Left lobe of liver (tissue), 2 donors: ENCODE data around the gene NEURL3. TPM values are rescaled to one million over a fixed set of nuclear protein-coding genes. Genes with fewer than 3 reads are reported as not detected.

ENCODE experiments used
- ATAC-seq: fragments of 200-7000 bp; cut with Tn5 transposase; one replicate; pipeline ENCODE4 v1.9.1; 2020; ENCODE audit warnings: mild to moderate bottlenecking, moderate library complexity
- DNase-seq: peaks from one replicate; pipeline ENCODE4 v3.0.0-alpha.2; 2020; ENCODE audit warnings: low spot score
- total RNA-seq: library from RNA; stranded (reverse); gene quantifications from one replicate; pipeline ENCODE4 v1.2.1, GENCODE V29; 2021
- donor health status: DM: no; HTN: no; CAD: no; lungs with moderate emphysema.
- donor health status: DM: no; HTN: yes; CAD: no.

Gene NEURL3
- total RNA-seq, 1 donor from 2014 or later = 0.43 TPM

- DNase-seq (no peak), ATAC-seq (no peak)
Measured at GRCh38 chr2:96529376-96530143, 24.4 kb upstream of the NEURL3 start.

DNA sequence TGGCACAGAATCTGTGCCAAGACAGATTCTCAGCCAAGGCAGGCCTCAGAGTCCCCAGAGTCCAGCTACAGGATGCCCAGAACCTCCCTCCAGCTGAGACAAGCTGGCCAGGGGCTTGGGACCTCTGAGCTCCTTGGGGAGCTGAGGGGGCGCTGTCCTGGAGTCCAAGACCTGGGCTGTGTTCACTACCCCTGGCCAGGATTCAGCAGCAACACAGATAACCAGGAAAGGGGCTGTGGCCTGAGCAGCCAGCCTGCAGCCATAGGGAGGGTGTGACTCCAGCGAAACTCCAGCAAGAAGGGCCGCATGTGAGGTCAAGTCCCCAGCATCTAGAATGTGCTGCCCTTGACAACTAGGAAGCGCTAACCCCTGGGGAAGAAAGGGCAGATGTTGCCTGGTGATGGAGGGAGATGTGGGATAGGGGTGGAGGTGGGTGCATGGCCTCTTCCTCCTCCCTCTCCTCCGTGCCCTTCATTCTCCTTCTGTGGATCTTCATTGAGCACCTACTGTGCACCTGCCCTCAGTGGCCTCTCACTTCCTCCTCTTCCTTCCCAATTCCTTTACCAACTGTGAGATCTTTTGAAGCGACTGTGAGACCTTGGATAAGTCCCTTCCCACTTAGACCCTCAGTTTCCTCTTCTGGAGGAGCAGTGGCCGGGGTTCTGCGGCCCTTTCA is 23.7 kb upstream of the NEURL3 start:
- ATAC-seq = no peak
- DNase-seq = no peak

DNA sequence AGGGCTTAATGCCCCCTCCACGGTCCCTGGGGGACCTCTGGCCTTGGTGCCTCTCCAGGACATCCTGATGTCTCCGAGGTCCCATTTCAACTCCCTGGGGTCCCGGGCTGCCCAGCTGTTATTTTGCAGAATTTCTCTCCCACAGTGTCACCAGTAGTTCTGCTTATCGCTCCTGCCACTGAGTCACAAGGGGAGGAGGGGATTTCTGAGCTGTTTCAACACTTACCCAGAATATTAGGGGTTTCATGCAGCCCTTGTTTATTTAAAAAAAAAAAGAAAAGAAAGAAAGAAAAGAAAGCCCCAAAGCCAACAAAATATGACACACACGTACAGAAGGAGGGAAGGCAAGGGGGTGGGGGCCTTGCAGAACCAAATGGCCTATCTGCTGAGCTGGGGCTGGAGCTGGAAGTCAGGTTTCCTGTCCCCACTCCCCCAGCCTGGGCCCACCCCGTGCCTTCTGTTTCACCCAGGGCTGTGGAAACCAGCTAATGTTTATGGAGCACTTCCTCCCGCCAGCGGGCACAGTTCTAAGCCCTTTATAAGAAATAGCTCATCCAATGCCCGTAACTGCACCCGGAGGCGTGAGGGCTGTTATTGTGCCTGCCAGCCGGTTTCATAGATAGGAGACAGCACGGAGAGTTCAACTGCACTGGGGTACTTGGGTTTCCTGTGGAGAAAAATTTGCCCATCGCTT is 23.0 kb upstream of the NEURL3 start:
- ATAC-seq (peak; percentile 19), DNase-seq (no peak)

DNA sequence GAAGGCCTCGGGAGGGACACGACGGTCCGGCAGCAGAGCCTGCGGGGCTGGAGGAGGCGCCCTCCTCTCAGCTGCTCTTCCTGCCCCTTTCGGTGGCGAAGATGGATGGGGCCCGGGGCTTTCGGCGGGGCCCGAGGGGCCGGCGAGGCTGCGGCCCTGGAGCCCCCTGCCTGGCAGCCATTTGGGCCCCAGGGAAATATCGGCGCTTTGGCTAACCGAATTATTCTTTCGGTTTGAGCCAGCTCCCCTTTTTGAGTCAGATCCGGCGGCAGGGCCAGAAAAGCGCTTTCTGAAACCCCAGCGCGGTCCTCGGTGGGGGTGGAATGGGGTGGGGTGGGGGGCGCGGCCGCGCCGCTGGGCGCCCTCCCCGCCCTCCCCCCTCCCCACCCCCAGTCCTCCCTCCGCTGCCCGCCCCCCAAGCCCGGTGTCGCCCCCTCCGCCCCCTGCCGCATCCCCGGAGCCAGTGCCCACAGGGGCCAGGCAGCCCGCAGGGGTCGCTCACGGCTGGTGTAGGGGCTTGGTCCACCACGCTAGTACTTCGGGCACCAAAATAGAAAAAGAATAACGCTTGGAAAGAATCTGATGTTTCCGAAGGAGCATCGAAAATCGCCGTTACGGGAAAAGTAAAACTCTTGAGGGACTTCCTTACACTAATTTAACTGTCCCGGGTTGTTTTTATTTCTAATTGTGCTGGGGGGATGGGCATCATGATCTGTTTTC is 22.3 kb upstream of the NEURL3 start:
- ATAC-seq = peak; percentile 21
- no peak for DNase-seq

DNA sequence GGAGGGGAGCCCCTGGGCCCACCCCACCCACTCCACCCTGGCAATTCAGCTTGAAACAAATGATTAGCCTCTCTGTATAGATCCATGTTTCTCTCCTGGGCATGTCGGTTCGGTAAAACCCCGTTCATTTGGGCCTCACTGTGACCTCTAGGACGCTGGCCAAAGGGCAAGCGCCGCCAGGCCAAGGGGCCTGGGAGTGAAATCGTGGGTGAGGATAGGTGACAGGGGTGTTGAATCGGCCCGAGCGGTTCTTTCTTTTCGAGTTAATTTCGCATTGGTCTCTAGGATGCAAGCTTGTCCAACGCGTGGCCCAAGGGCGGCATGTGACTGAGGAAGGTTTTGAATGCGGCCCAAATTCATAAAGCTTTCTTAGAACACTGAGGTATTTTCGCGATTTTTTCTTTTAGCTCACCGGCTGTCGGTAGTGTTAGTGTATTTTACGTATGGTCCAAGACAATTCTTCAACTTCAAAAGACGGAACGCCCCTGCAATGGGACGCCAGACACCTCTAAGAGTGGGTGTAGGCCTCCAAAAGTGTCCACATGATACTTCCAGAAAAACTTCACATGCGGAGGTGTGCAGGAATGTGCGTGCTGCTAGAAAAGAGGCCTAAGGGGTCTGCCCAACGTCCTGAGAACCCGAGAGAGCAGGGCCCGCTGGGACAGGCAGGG is 21.6 kb upstream of the NEURL3 start:
- ATAC-seq = no peak
- no peak for DNase-seq

DNA sequence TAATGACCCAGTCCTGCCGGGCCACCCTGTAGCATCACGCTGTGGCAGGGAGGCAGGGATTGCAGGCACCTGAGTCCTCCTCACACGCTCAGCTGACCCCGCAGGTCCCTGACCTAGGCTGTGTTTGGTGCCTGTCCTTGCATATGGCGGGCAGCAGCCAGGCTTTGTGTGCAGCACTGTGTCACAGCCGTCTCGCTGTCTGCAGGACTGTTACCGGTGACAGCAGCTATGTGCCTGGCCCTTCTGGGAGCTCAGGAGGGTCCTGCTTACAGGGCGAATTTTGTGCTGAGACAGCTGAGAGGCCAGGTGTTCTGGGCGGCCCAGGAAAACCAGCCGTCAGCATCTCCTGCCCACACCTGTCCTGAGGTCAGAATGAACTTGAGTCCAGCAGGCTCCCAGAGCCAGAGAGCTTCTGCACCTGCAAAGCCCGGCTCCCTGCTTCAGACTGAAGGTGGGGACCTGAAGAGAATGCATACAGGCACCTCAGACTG is 21.0 kb upstream of the NEURL3 start:
- DNase-seq (no peak), ATAC-seq (no peak)

GRCh38 chr2:96525211-96525507 is 20.0 kb upstream of the NEURL3 start:
- ATAC-seq = no peak
- DNase-seq = no peak

DNA sequence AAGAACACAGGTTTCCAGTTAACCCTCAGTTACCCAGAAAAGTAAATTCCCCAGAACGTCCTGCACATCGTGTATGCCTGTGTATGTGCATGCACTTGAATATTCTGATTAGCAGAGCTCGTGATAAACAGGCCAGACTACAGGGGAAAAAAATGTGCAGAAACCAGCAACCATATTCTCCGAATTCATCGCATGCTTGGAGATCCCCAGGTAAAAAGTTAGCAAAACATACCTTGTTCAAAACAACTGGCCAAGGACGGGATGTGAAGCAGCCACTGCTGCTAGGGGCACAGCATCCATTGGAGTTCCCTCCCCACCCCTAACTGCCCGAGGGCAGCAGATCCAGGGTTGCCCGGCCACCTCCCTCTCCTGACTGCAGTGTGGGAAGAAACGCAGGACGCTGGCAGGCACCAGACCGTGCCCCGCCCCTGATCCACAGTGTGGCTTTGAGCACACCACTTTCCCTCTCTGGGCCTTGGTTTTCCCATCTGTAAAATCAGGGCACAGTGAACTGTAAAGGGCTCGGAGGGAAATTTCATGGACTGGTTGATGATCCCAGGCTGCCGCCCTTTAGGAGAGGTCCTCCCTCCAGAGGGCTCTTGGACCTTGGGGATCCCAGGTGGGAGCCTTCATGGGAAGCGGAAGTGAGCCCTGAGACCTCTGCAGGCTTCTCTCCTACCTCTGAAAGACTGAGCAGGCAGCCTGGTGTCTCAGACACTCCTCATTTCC is 19.5 kb upstream of the NEURL3 start:
- DNase-seq = no peak
- no peak for ATAC-seq

- DNase-seq (no peak), ATAC-seq (no peak)
Measured at GRCh38 chr2:96523659-96524481, 18.7 kb upstream of the NEURL3 start.

GRCh38 chr2:96522304-96523203 is 17.4 kb upstream of the NEURL3 start:
- no peak for DNase-seq

GRCh38 chr2:96521219-96521618 is 16.1 kb upstream of the NEURL3 start:
- no peak for ATAC-seq
- no peak for DNase-seq

More at GRCh38 chr2:96522304-96523203, 17.4 kb upstream of the NEURL3 start:
- no peak for ATAC-seq

- ATAC-seq = no peak
- DNase-seq = no peak
Measured at GRCh38 chr2:96520697-96521096, 15.5 kb upstream of the NEURL3 start.

DNA sequence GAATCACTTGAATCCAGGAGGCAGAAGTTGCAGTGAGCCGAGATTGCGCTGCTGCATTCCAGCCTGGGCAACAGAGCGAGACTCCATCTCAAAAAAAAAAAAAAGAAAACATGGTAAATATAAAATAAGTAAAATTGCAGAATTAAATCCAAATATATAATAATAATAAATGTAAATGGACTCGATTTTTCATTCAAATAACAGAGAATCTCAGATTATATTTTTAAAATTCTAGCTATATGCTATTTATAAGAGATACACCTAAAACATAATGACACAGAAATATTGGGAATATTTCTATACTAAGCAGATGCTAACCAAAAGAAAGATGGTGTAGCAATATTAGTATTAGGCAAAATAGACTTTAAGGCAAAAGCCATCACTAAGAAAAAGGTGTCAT is 15.1 kb upstream of the NEURL3 start:
- DNase-seq = no peak

GRCh38 chr2:96517079-96517478 is 11.9 kb upstream of the NEURL3 start:
- DNase-seq = no peak
- no peak for ATAC-seq

More for the DNA sequence above, 15.1 kb upstream of the NEURL3 start:
- no peak for ATAC-seq

DNA sequence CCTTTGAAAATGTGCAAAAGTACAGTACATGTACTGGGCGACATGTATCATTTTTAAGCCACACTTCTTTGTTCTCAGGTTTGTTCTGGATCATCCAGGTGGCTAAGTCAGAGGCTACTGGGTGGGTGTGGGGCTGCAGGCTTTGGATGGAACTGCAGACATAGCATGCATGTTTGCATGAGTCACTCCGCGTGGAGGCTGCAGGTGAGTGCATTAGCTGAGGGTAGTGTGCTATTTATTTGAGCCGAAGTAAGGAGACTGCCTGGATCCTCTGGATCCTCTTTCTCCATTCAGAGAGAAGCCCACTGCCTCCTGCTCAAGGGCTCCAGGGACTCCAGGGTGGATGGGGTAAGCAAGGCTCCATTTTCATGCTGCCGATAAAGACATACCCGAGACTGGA is 9.4 kb upstream of the NEURL3 start:
- no peak for DNase-seq
- ATAC-seq = no peak

GRCh38 chr2:96512341-96512740 is 7.2 kb upstream of the NEURL3 start:
- ATAC-seq = no peak
- DNase-seq = no peak

GRCh38 chr2:96511851-96512250 is 6.7 kb upstream of the NEURL3 start:
- ATAC-seq = no peak
- DNase-seq = no peak

DNA sequence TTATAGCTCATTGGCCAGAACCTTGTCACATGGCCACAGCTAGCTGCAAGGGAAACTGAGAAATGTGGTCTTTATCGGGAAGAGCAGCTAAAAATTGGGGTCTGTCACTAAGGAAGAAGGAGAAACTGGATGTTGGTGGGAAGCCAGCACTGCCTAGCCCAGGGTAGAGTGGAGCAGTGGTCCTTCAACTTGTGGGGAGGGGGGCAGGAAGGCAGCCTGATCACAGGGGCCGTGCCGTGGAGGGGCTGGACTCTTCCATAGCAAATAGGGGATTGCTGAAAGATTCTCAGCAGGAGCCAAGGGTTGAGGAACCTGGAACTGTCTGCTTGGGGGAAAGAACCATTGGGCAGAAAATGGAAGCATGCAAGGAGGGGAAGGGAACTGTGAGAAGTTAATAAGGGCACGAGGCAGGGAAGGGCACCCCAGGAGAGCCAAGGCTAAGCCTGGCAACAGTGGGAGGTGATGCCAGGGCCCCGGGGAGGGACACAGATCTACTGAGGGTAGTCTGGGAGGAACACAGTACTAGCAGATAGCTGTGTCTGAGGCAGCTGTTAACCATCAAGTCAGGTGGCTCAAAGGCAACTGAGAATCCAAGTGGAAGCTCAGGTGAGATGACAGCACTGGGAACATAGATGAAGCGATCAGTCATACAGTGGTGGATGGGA is 5.9 kb upstream of the NEURL3 start:
- no peak for DNase-seq
- no peak for ATAC-seq
